Measurements from ENCODE around the gene H2BK1.

The H2BK1 gene

GRCh38 chr7:151209588-151209987 is 700 bp downstream of the H2BK1 start:
- no peak for TF ChIP-seq CTCF (IDR thresholded peaks at IDR 0.05)

- TF ChIP-seq CTCF (IDR thresholded peaks at IDR 0.05): no peak
Measured at GRCh38 chr7:151208253-151208862, 1.9 kb downstream of the H2BK1 start.

GRCh38 chr7:151207804-151208203 is 2.5 kb downstream of the H2BK1 start:
- TF ChIP-seq CTCF (IDR thresholded peaks at IDR 0.05): no peak

- no peak for TF ChIP-seq CTCF (IDR thresholded peaks at IDR 0.05)
Measured at GRCh38 chr7:151207315-151207714, 3.0 kb downstream of the H2BK1 start.

- TF ChIP-seq CTCF (IDR thresholded peaks at IDR 0.05): no peak
Measured at GRCh38 chr7:151206914-151207313, 3.4 kb downstream of the H2BK1 start.

GRCh38 chr7:151205730-151206129 is 4.6 kb downstream of the H2BK1 start:
- TF ChIP-seq CTCF (IDR thresholded peaks at IDR 0.05): no peak

GRCh38 chr7:151204383-151205032 is 5.8 kb downstream of the H2BK1 start:
- TF ChIP-seq CTCF (IDR thresholded peaks at IDR 0.05): no peak
